Dermis blood vessel endothelial cell (primary cell): ENCODE data around the gene LRRC3B. TPM values are rescaled to one million over a fixed set of nuclear protein-coding genes. Genes with fewer than 3 reads are reported as not detected.

Experiments used
- DNase-seq: peaks from one replicate; pipeline ENCODE4 v3.0.0; 2010
- total RNA-seq: library from RNA; depleted of rRNA; stranded (reverse); fragments of >200 nt; gene quantifications from 2 replicates; pipeline ENCODE4 v1.2.3, GENCODE V29; 2014

LRRC3B gene
- total RNA-seq, 1 donor from 2014 or later, result not detected

- DNase-seq, result no peak
Observed at GRCh38 chr3:26713091-26713490, 90.5 kb downstream of the LRRC3B start.

DNA sequence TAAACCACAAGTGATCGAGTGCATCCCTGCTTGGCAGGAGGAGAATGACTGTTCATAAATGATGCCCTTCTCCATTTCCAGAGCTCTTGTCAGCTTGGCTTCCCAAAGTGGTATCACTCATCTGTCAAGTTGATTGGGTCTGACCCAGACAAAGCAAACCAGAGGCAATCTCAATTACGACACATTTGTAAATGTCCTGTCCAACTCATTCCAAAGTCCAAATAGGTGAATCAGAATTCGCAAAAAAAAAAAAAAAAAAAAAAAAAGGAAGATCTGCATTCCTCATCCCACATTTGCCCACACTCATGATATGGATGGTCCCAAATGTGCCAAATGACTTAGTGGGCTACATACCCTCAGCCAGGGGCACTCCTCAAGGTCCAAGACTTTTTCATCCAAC is 91.9 kb downstream of the LRRC3B start:
- no peak for DNase-seq

DNA sequence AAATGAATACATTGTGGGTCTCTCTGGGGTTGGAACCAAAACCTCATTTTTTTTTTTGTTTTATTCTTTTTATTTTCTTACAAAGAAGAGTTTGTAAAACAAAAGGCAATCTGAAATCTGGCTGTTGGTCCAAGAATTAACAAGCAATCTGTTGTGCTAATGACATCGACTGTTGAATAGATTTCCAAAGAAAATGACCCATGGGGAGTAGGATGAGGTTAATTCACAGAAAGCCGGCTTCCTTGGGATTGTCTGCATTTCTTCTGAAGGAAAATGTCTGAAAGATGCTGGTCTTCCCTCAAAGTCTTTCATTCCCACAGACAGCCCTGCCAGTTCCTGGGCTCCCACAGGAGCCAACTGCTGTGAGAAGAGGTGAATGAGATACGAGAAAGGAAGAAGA is 92.9 kb downstream of the LRRC3B start:
- no peak for DNase-seq

DNA sequence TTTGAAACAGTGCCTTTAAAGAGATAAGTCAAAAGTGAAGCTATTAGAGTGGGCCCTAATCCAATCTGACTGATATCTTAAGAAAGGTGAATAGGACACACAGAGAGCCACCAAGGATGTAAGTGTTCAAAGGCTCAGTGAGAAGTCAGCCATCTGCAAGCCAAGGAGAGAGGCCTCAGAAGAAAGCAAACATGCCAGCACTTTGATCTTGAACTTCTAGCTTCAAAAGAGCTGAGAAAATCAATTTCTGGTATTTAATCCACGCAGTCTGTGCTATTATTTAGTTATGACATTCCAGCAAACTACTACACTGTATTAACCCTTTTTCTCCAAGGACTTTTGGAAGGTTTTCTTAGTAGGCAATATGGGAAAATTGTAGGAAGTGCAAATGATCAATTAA is 95.7 kb downstream of the LRRC3B start:
- DNase-seq, result no peak

DNA sequence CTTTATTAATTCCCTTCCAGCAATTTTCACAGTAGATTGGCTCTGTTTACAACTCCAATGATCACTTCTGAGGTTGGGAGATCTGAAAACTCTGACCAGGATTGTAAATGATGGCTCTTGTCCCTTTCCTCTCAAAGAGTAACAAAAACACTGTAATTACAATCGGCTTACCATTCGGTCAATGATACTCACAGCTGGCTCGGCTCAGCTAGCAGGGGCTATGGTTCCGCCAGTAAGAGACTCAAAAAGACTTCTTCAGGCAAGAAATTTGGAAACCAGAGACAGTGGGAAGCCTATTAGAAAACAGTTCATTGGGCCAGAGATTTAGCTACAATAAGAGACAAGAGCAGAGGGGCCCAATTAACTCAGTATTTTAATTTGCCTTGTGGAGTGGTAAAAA is 96.6 kb downstream of the LRRC3B start:
- no peak for DNase-seq

DNA sequence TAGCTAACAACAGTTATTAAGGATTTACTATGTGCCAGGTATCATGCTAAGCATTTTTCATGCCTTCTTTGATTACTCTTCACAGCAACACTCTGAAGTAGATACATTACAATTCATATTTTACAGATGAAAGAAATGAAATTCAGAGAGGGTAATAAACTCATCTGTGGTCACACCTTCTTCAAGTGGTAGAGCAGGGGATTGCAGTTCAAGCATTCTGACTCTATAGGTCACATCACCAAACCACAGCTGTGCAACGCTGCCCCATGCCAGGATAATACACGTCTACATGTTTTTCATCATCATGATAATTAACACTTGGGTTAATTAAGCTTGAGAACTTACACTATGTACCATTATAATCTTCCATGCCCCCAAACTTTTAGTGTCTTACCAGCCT is 98.5 kb downstream of the LRRC3B start:
- DNase-seq, result no peak

- DNase-seq, result no peak
Observed at GRCh38 chr3:26731843-26732242, 109.3 kb downstream of the LRRC3B start.

GRCh38 chr3:26750263-26750662 is 127.7 kb downstream of the LRRC3B start:
- no peak for DNase-seq

DNA sequence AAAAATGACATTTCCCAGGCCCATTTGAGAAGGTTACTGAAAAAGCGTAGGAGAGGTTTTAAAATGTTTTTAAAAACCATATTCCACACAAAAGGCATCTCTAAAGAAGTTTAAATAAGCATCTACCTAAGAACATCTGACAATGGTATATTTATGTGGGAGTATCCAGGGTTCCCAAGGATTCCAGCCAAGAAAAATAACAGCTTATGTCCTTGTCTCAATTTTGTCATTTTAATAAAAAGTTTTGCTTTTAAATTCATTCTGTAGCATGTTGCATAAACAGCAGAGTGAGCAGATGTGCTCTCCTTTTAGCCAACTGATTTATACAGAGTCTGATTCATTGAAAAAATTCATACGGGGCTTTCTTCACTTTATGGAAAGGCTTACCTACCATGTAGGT is 129.9 kb downstream of the LRRC3B start:
- DNase-seq, result no peak

DNA sequence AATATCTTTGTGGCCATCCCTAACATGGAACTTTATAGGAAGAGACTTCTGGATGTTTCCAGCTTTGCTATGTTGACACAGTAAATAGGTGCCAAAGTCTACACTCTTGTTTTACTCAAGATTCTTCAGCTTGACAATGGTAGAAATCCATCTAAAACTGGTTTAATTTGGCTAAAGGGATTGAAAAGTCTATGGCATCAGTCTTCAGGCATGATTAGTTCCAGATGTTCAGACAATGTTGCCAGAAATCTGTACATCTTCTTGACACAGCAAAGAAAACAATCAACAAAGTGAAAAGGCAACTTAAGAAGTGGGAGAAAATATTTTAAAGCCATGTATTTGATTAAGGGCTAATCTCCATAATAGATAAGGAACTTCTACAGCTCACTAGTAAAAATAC is 130.5 kb downstream of the LRRC3B start:
- DNase-seq, result no peak

GRCh38 chr3:26757978-26758377 is 135.4 kb downstream of the LRRC3B start:
- DNase-seq, result no peak
